Keratinocyte (primary cell): ENCODE results near the gene PSMD2. TPM values are rescaled to one million over a fixed set of nuclear protein-coding genes. Genes with fewer than 3 reads are reported as not detected.

Experiments
- DNase-seq: peaks from one replicate; pipeline ENCODE4 v3.0.0-alpha.2; 2011; ENCODE audit warnings: low read depth, missing footprints, low spot score
- FAIRE-seq: peaks from 2 replicates; lab custom pipeline; 2011; peaks lifted over from hg19 to GRCh38; lab: Jason Lieb, UNC
- H2AFZ ChIP-seq: 2 replicates; pipeline ENCODE4 v1.6.0; 2012; ENCODE audit warnings: low read length, control low read depth, inconsistent platforms; ENCODE audit not compliant: control insufficient read depth
- H3K27ac ChIP-seq: 2 replicates; pipeline ENCODE4 v1.5.1; 2011; ENCODE audit warnings: low read length; ENCODE audit not compliant: control insufficient read depth, insufficient read depth
- H3K27me3 ChIP-seq: 3 replicates; pipeline ENCODE4 v1.6.0; 2011; ENCODE audit warnings: low read length; ENCODE audit not compliant: control insufficient read depth, insufficient read depth; ENCODE audit errors: extremely low read depth
- H3K36me3 ChIP-seq, 2 experiments: 2 replicates in 1 of 2; 3 replicates in 1 of 2; pipeline ENCODE4 v1.5.1; 2011; ENCODE audit warnings: low read length in 2 of 2, mild to moderate bottlenecking in 1 of 2; ENCODE audit not compliant: control insufficient read depth in 2 of 2, insufficient read depth in 2 of 2; ENCODE audit errors: extremely low read depth in 1 of 2
- H3K4me1 ChIP-seq: 3 replicates; pipeline ENCODE4 v1.5.1; 2011; ENCODE audit warnings: low read length; ENCODE audit not compliant: control insufficient read depth, insufficient read depth; ENCODE audit errors: extremely low read depth
- H3K4me2 ChIP-seq: 3 replicates; pipeline ENCODE4 v1.6.0; 2011; ENCODE audit warnings: low read depth, low read length; ENCODE audit not compliant: control insufficient read depth, insufficient read depth; ENCODE audit errors: extremely low read depth
- H3K4me3 ChIP-seq, 3 experiments: fragments of 200-600 bp in 1 of 3; sonication (generic) in 1 of 3; 2 replicates in 2 of 3; 3 replicates in 1 of 3; pipeline ENCODE4 v1.5.1; 2011 to 2016; ENCODE audit warnings: low read length in 3 of 3, mild to moderate bottlenecking in 3 of 3, control low read depth in 2 of 3, inconsistent platforms in 1 of 3, low read depth in 1 of 3, mixed read lengths in 1 of 3, mixed run types in 1 of 3, moderate library complexity in 1 of 3; ENCODE audit not compliant: control insufficient read depth in 2 of 3, insufficient read depth in 2 of 3; ENCODE audit errors: extremely low read depth in 1 of 3
- H3K79me2 ChIP-seq: 2 replicates; pipeline ENCODE4 v1.6.0; 2012; ENCODE audit warnings: low read length; ENCODE audit not compliant: control insufficient read depth, insufficient read depth
- H3K9ac ChIP-seq: 3 replicates; pipeline ENCODE4 v1.6.0; 2011; ENCODE audit warnings: low read length; ENCODE audit not compliant: control insufficient read depth, insufficient read depth; ENCODE audit errors: extremely low read depth
- H3K9me1 ChIP-seq: 3 replicates; pipeline ENCODE4 v1.6.0; 2011; ENCODE audit warnings: low read length; ENCODE audit not compliant: control insufficient read depth, insufficient read depth; ENCODE audit errors: extremely low read depth
- H3K9me3 ChIP-seq: 2 replicates; pipeline ENCODE4 v1.5.1; 2012; ENCODE audit warnings: low read depth, low read length; ENCODE audit not compliant: control insufficient read depth
- H4K20me1 ChIP-seq: 3 replicates; pipeline ENCODE4 v1.6.0; 2011; ENCODE audit warnings: low read length; ENCODE audit not compliant: control insufficient read depth, insufficient read depth; ENCODE audit errors: extremely low read depth
- CTCF ChIP-seq, 3 experiments: IDR thresholded peaks in 1 of 3; conservative IDR thresholded peaks in 1 of 3; optimal IDR thresholded peaks in 1 of 3; 2 replicates in 2 of 3; 3 replicates in 1 of 3; pipeline versions ENCODE3 to v1.5.1; 2011; ENCODE audit warnings: low read length in 3 of 3, mild to moderate bottlenecking in 3 of 3, moderate library complexity in 2 of 3, control low read depth in 1 of 3, inconsistent platforms in 1 of 3; ENCODE audit not compliant: insufficient read depth in 2 of 3; ENCODE audit errors: extremely low read depth in 1 of 3
- EZH2 ChIP-seq: IDR thresholded peaks from one replicate; pipeline ENCODE4 v1.6.1; 2012; ENCODE audit warnings: inconsistent platforms, mild to moderate bottlenecking, low read length, moderate library complexity
- dilution Hi-C: fragments of 300-500 bp; cut with MboI; formaldehyde crosslinking; loops from one replicate; pipeline ENCODE4 v1.7.0; 2020; ENCODE audit warnings: low sequenced_read_pairs; ENCODE audit not compliant: extremely low pct_ligation_motif_present
- polyA plus RNA-seq, 5 experiments: library from polyadenylated mRNA; depleted of rRNA in 3 of 5; stranded (reverse) in 3 of 5; stranded (forward) in 1 of 5; unstranded in 1 of 5; fragments of >200 nt; gene quantifications; 1 replicate in 1 of 5; 2 replicates in 3 of 5; 3 replicates in 1 of 5; pipeline versions ENCODE4 v1.2.1 to v1.2.3, GENCODE V29; 2011 to 2012; ENCODE audit warnings: missing spikeins in 2 of 5, low read depth in 1 of 5, low replicate concordance in 1 of 5

The PSMD2 gene
- polyA plus RNA-seq, 1 donor (not counting 4 experiments of a cell fraction or from before 2014, with no cell fraction given) = 593 TPM

DNA sequence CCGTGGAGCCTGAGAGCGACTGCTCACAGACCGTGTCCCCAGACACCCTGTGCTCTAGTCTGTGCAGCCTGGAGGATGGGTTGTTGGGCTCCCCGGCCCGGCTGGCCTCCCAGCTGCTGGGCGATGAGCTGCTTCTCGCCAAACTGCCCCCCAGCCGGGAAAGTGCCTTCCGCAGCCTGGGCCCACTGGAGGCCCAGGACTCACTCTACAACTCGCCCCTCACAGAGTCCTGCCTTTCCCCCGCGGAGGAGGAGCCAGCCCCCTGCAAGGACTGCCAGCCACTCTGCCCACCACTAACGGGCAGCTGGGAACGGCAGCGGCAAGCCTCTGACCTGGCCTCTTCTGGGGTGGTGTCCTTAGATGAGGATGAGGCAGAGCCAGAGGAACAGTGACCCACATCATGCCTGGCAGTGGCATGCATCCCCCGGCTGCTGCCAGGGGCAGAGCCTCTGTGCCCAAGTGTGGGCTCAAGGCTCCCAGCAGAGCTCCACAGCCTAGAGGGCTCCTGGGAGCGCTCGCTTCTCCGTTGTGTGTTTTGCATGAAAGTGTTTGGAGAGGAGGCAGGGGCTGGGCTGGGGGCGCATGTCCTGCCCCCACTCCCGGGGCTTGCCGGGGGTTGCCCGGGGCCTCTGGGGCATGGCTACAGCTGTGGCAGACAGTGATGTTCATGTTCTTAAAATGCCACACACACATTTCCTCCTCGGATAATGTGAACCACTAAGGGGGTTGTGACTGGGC lies 45.7 kb downstream of the PSMD2 start:
- H4K20me1 ChIP-seq = peaks cover 3% of the 10 kb centered on the region
- DNase-seq = no peak
- H3K4me3 ChIP-seq = no peak overlapping the region
- peaks cover 31% of the 10 kb centered on the region for H3K4me1 ChIP-seq
- H3K4me2 ChIP-seq = no peak overlapping the region
- no peaks in the 10 kb centered on the region for H3K27me3 ChIP-seq
- no peak overlapping the region for H2AFZ ChIP-seq
- H3K79me2 ChIP-seq = peaks cover 4% of the 10 kb centered on the region
- peaks cover 15 to 17% of the 10 kb centered on the region in 2 experiments for H3K36me3 ChIP-seq
- H3K27ac ChIP-seq = no peak overlapping the region
- peaks cover 3% of the 10 kb centered on the region for H3K9me1 ChIP-seq
- dilution Hi-C loops = no loop called here
- TF ChIP-seq EZH2 (no peak), CTCF (optimal IDR thresholded peaks at IDR 0.05 in 1 of 3, IDR thresholded peaks at IDR 0.05 in 1 of 3, conservative IDR thresholded peaks at IDR 0.05 in 1 of 3; ENCODE audit: extremely low read depth in 1 of 3, insufficient read depth in 2 of 3, low read length in 3 of 3) (no peak)
- FAIRE-seq = no peak
- no peak overlapping the region for H3K9ac ChIP-seq
- H3K9me3 ChIP-seq = no peaks in the 10 kb centered on the region

DNA sequence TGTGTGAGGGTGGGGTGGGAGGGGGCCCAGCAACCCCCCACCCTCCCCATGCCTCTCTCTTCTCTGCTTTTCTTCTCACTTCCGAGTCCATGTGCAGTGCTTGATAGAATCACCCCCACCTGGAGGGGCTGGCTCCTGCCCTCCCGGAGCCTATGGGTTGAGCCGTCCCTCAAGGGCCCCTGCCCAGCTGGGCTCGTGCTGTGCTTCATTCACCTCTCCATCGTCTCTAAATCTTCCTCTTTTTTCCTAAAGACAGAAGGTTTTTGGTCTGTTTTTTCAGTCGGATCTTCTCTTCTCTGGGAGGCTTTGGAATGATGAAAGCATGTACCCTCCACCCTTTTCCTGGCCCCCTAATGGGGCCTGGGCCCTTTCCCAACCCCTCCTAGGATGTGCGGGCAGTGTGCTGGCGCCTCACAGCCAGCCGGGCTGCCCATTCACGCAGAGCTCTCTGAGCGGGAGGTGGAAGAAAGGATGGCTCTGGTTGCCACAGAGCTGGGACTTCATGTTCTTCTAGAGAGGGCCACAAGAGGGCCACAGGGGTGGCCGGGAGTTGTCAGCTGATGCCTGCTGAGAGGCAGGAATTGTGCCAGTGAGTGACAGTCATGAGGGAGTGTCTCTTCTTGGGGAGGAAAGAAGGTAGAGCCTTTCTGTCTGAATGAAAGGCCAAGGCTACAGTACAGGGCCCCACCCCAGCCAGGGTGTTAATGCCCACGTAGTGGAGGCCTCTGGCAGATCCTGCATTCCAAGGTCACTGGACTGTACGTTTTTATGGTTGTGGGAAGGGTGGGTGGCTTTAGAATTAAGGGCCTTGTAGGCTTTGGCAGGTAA lies 46.5 kb downstream of the PSMD2 start:
- H3K79me2 ChIP-seq = peaks cover 3% of the 10 kb centered on the region
- no peak overlapping the region for H2AFZ ChIP-seq
- peaks cover 3% of the 10 kb centered on the region for H4K20me1 ChIP-seq
- peaks cover 28% of the 10 kb centered on the region for H3K4me1 ChIP-seq
- peaks cover 15 to 17% of the 10 kb centered on the region in 2 experiments for H3K36me3 ChIP-seq
- no peaks in the 10 kb centered on the region for H3K27me3 ChIP-seq
- no peaks in the 10 kb centered on the region for H3K9me3 ChIP-seq
- dilution Hi-C loops = no loop called here
- H3K9ac ChIP-seq = no peak overlapping the region
- H3K4me2 ChIP-seq = peak overlapping the region; percentile 27
- DNase-seq = no peak
- H3K4me3 ChIP-seq = no peak overlapping the region
- peak in 2 of 3 experiments; percentile 59 to 64 for TF ChIP-seq CTCF (optimal IDR thresholded peaks at IDR 0.05 in 1 of 3, IDR thresholded peaks at IDR 0.05 in 1 of 3, conservative IDR thresholded peaks at IDR 0.05 in 1 of 3; ENCODE audit: extremely low read depth in 1 of 3, insufficient read depth in 2 of 3, low read length in 3 of 3)
- TF ChIP-seq EZH2 = no peak
- H3K9me1 ChIP-seq = peaks cover 3% of the 10 kb centered on the region
- H3K27ac ChIP-seq = no peak overlapping the region
- no peak for FAIRE-seq
